ENCODE measurements around the gene CUL7. TPM values are rescaled to one million over a fixed set of nuclear protein-coding genes. Genes with fewer than 3 reads are reported as not detected.
A peak's percentile ranks its signal among the peaks of the same experiment; 100 is the strongest.

CUL7 gene
- total and polyA plus RNA-seq, 12 donors, result 4.2 to 11.2 (median 8.5) TPM

- peak overlapping the region in 2 of 10 donors; percentile 61 to 66 for H3K4me3 ChIP-seq
- peak overlapping the region in 8 of 10 donors; percentile 90 to 98 (median 96) for H3K27ac ChIP-seq
- intact Hi-C loops (cut with DNase I), result loop anchor here in 6 of 10 donors (2.0 to 10.0 kb wide), 6 partner anchors 35 to 148 kb away; partner anchors contain the start of genes KLHDC3 (in 2 of the 6), CNPY3 (in 1 of the 6) and MEA1 (in 1 of the 6)
- no peak for TF ChIP-seq CTCF (IDR thresholded peaks at IDR 0.05)
- H3K4me1 ChIP-seq, result peaks cover 0 to 27% (median 17%) of the 10 kb centered on the region in 9 donors
- no peaks in the 10 kb centered on the region for H3K27me3 ChIP-seq
- no peak for ATAC-seq
- H3K36me3 ChIP-seq, result peaks cover 0 to 63% (median 19%) of the 10 kb centered on the region in 9 donors
- no peaks in the 10 kb centered on the region for H3K9me3 ChIP-seq
- WGBS, 2 donors, result 78 to 80% methylated on average over 19 of the region's 19 CpGs
- DNase-seq, result no peak
Observed at GRCh38 chr6:43052225-43052841, 1.3 kb downstream of the CUL7 start.

- DNase-seq, result no peak
- Histone ChIP-seq H3K27ac (no peak overlapping the region), H3K27me3 (no peaks in the 10 kb centered on the region), H3K4me3 (no peak overlapping the region), H3K9me3 (no peaks in the 10 kb centered on the region), H3K4me1 (peaks cover 0 to 27% (median 17%) of the 10 kb centered on the region in 9 donors), H3K36me3 (peaks cover 0 to 63% (median 17%) of the 10 kb centered on the region in 9 donors)
- no peak for TF ChIP-seq CTCF (IDR thresholded peaks at IDR 0.05)
- intact Hi-C loops (cut with DNase I), result loop anchor here in 5 of 10 donors (5.0 to 10.0 kb wide), 5 partner anchors 34 to 146 kb away; partner anchors contain the start of genes CNPY3 (in 1 of the 5), KLHDC3 (in 1 of the 5) and MEA1 (in 1 of the 5)
- no peak for ATAC-seq
- WGBS, 2 donors, result 95% methylated on average over 17 of the region's 17 CpGs
Observed at GRCh38 chr6:43050981-43051380, 2.7 kb downstream of the CUL7 start.

- peaks cover 0 to 18% (median 2%) of the 10 kb centered on the region in 9 donors for H3K4me1 ChIP-seq
- no peak for DNase-seq
- ATAC-seq, result no peak
- WGBS, 2 donors, result 89 to 94% methylated on average over 7 of the region's 7 CpGs
- intact Hi-C loops (cut with DNase I), result no loop called here
- H3K36me3 ChIP-seq, result peaks cover 0 to 81% (median 14%) of the 10 kb centered on the region in 9 donors
- H3K27ac ChIP-seq, result no peak overlapping the region
- H3K9me3 ChIP-seq, result no peaks in the 10 kb centered on the region
- TF ChIP-seq CTCF (IDR thresholded peaks at IDR 0.05), result no peak
- no peak overlapping the region for H3K4me3 ChIP-seq
- H3K27me3 ChIP-seq, result no peaks in the 10 kb centered on the region
Observed at GRCh38 chr6:43047998-43048397, 5.7 kb downstream of the CUL7 start.

DNA sequence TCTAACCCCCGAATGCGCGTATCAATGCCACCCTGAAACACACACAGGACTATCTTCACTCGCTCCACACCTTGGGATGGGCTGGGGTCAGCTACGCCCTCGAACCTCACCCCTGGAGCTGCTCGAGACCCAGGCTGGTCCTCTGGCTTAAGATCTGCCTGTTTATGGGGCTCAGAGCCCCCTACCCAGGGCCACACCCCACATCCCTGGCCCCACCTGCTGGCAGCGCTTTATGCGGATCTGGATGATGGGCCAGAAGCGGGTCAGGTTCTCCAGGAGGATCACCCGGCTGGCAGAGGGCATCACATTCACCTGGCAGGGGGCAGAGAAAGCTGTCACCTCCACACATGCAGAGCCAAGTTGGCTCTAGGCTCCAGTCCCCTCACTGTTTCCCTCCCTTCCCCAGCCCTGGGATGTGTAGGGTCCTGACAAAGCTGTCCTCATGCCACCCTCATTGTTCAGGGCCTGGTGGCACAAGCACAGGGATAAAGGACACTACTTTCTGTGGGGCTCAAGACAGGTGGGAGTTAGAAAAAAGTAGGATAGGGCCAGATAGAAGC lies 8.2 kb downstream of the CUL7 start:
- DNase-seq (no peak), ATAC-seq (no peak)
- Histone ChIP-seq H3K4me3 (no peak overlapping the region), H3K4me1 (no peaks in the 10 kb centered on the region), H3K27me3 (no peaks in the 10 kb centered on the region), H3K9me3 (no peaks in the 10 kb centered on the region), H3K36me3 (peaks cover 0 to 91% (median 21%) of the 10 kb centered on the region in 9 donors), H3K27ac (no peak overlapping the region)
- WGBS, 2 donors, result 92 to 94% methylated on average over 11 of the region's 11 CpGs
- TF ChIP-seq CTCF (IDR thresholded peaks at IDR 0.05), result no peak
- intact Hi-C loops (cut with DNase I), result no loop called here
